NCI-H1436 treated with DMSO at 0.1 percent for 48 hours (cell line): ENCODE data around the gene BANK1.

ENCODE experiments used
- DNase-seq: peaks from one replicate; lab custom pipeline; 2025; lab: John Stamatoyannopoulos, UW

The BANK1 gene

DNA sequence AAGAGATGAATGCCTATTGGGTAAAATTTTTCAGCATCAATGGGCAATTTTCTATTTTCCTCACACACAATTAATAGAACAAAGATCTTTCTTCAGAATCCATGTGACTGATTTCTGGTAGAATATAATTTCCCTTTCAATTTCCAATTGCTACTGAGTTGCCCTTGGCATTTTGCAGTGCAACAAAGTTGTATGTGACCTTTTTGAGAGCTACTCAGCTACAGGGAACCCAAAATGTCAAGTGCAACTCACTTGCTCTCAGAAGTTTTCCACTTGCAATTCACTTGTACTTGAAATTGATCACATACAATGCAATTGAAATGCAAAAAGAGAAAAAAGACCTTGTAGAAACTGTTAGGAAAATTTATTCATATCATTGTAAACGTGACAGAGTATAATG is 245.5 kb downstream of the BANK1 start:
- no peak for DNase-seq

- DNase-seq: no peak
These were observed 246.3 kb downstream of the BANK1 start for GRCh38 chr4:102036619-102037376.

DNA sequence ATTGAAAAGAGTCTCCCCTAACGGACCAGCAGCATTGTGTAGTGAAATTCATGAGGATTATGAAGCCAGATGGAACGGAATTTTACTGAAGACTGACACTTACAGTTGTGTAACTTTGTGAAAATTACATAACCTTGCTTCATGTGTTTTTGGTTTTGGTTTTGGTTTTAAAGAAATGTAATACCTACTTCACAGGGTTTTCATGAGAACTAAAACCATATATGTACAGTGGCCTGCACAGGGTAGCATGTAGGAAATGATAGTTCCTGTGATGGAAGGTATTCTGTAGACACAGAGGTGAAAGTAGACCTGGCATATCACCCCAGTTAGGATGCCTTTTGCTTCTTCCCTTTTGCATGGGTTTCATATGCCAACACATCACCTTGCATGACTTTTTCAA is 247.0 kb downstream of the BANK1 start:
- no peak for DNase-seq

DNA sequence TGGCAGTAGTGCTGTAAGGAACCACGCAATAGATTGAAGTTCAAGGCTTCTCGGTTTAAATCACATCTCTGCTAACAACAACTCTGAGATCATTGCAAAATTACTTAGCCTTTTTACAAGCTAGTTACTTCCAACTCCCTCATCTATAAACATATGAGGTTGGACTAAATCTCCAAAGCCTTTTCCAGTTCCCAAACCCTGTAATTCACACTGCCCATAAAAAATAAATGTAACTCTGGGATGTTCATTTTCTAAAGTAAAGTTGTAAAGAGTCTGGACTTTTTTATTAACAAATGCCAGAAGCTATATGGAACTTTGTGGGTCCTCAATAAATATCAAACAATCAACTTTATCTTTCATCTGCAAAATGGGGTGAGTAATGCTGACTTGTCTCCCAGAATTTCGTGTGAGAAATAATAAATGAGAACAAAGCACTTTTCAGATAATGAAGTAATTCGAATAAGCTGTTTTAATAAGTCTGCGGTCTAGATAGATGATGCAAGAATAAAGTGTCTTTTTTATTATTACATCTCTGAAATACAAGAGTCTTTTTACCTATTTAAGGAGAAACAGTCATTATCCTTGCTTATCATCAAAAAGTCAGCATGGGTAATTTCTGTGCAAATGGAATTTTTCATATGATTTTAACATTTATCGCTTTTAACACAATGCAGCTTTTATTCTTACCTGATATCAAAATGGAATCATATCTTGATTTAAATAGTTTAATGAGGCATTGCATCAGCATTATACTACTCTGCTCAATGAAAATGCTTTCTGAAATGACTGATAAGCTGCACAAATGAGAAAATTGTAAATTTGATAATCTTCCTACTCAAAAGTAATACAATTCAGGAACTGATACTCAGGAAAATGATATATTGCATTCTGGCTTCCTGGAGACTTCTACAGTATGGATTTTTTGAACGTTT is 252.6 kb downstream of the BANK1 start:
- DNase-seq: no peak

DNA sequence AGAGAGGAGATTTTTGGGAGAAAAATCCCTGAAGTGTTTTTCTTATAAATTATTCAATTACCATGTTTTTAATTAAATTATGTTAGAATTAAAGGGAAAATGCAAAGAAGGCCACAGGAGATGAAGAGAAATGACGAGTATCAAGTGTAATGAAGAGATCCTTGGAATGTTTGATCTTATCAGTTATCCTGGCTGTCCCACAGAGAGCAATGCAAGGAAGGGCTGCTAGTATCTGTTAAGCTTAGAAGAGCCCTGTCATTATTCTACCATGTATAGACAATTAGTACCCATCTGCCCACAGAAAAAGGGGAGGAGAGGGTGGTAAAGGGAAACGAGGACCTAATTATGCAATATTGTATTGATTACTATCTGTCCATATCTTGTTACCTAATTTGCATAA is 257.1 kb downstream of the BANK1 start:
- no peak for DNase-seq

- DNase-seq: no peak
These were observed 265.3 kb downstream of the BANK1 start for GRCh38 chr4:102055805-102056204.

GRCh38 chr4:102057122-102057521 is 266.6 kb downstream of the BANK1 start:
- no peak for DNase-seq

GRCh38 chr4:102061133-102061532 is 270.6 kb downstream of the BANK1 start:
- DNase-seq: no peak

- DNase-seq: no peak
These were observed 274.4 kb downstream of the BANK1 start for GRCh38 chr4:102064747-102065442.

DNA sequence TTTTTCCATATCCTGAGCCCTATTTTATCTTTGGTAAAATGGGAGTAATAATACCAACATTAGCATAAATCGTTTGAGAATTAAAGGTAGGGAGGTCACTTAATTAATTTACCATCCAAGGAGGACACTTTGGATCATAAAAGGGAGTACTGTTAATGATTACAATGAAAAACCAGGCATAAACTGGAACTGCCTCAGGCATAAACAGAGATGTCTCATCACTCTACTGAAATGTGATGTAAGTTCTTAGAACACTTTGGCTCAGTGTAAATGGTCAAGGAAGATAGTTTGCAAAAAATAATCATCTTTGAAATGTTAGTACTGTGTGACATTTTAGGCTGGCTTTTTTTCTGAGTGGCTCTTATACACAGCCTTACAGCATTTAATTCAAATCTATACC is 286.1 kb downstream of the BANK1 start:
- no peak for DNase-seq

DNA sequence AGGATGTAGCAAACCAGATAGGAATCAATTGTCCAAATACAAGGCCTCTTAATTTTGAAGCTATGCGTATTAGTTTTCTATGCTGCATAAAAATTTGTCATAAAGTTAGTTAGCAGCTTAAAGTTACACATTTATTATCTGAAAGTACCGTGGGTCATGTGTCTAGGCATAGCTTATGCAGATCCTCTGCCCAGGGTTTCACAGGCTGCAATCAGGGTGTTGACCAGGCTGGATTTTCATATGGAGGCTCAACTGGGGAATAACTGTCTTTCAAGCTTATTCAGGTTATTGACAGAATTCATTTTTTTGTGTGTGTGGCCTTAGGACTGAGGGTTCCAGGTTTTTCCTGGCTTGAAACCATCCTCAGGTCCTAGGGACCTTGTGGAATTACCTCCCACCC is 289.7 kb downstream of the BANK1 start:
- DNase-seq: no peak

- DNase-seq: no peak
These were observed 299.5 kb downstream of the BANK1 start for GRCh38 chr4:102089850-102090621.

DNA sequence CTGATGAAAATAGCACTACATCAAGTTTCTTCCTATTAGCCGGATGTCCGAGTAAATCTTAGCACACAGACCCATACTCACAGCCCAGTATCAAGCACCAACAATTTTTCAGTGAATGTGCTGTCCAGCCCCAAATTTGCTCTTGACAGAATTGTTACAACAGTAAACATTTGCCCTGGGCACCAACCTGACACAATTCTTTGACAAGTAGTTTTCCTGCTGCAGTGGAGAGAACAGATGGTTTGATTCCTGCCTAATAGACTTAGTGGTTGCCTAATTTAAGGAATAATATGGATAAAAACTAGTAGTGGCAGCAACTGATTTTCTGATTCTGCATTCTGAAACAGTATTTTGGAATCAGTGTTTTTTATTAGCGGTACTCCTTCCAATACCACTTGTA is 301.1 kb downstream of the BANK1 start:
- no peak for DNase-seq

DNA sequence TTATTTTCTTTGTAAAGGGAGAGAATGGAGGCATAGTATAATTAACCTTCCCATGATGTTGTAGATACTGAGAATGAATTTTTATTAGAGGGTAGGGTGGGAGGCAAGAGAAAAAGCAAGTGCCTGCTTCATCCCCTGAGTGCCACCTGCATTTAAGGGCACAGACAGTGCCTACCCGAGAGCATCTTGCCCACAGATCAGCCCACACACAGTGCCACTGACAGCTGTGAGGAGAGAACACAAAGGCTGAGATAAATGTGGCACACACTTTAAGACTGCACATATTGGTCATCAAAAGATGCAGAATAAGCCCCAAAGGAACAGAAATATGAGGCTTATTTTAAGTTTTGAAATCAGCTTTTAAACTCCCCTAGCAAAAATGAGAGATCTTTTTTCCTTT is 304.0 kb downstream of the BANK1 start:
- no peak for DNase-seq

DNA sequence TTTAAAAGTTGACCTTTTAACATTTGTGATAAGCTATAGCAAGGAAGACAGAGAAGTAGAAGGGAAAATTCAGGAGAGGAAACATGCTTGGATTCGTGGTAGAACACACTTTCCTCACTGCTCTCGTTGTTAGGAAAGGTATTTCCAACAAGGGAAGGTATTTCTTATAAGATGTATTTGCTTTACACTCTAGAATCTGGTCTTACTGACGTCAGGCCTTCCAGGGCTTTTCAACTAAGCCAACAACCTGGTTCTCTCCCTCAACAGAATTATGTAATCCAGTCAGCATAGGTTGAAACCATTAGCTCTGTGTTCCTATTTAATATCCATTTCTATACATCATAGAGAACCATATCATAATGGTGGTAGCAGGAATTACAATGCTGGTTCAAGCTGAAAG is 312.8 kb downstream of the BANK1 start:
- no peak for DNase-seq

- no peak for DNase-seq
These were observed 313.7 kb downstream of the BANK1 start for GRCh38 chr4:102104278-102104677.

GRCh38 chr4:102105983-102106382 is 315.5 kb downstream of the BANK1 start:
- DNase-seq: no peak

DNA sequence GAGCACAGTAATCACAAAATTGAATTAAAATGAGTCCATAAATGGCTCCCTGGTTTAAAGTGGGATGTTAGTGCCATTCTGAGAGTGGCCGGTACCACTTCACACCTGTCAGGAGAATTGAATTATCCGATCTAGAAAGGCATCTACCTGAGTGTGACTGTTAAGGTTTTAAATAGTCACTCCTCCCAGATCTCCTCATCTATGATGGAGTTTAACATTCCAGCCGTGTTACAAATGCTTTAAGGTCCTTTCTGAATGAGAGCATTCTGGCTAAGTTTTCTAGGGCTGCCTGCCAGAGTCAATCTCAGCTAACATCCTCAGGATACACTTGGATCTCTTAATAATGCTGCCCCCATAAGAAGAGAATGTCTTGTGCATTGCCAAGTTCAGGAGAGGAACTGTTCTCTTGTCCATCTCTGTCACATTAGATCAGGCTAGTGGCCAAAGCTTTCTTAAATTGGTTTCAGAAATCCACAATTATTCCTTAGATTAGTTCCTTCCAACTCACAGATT is 323.6 kb downstream of the BANK1 start:
- no peak for DNase-seq

- no peak for DNase-seq
These were observed 325.6 kb downstream of the BANK1 start for GRCh38 chr4:102116121-102116520.

GRCh38 chr4:102120846-102121245 is 330.3 kb downstream of the BANK1 start:
- no peak for DNase-seq
